Measurements from ENCODE around the gene KRTAP4-7. TPM values are rescaled to one million over a fixed set of nuclear protein-coding genes. Genes with fewer than 3 reads are reported as not detected.
"Not testable (repeated sequence)": the region's sequence is repeated elsewhere in the genome, so short reads cannot be mapped to it uniquely, and the experiment has no call there.

The KRTAP4-7 gene
- total RNA-seq, 4 donors from 2014 or later: not detected

- H3K27me3 ChIP-seq: peaks cover 14% of the 10 kb centered on the region
- no peak for TF ChIP-seq POLR2AphosphoS5 (IDR thresholded peaks at IDR 0.05)
- no peak for TF ChIP-seq POLR2A (IDR thresholded peaks at IDR 0.05)
- no peak for TF ChIP-seq CTCF (IDR thresholded peaks at IDR 0.05)
- no peak for TF ChIP-seq EP300 (IDR thresholded peaks at IDR 0.05)
- no peaks in the 10 kb centered on the region for H3K4me1 ChIP-seq
- H3K4me3 ChIP-seq: no peak overlapping the region
- WGBS, 2 donors (ENCODE audit: low coverage in 1 of 2): 76% methylated on average over 1 of the region's 1 CpG; no CpG with 5 or more reads in 1 of the 2 donors
- no peaks in the 10 kb centered on the region for H3K36me3 ChIP-seq
- H3K27ac ChIP-seq: no peak overlapping the region
- H3K9me3 ChIP-seq: no peaks in the 10 kb centered on the region
- ATAC-seq: no peak
These were observed 19.6 kb upstream of the KRTAP4-7 start for GRCh38 chr17:41064301-41064700.

- ATAC-seq, H3K36me3 ChIP-seq, H3K4me1 ChIP-seq, H3K9me3 ChIP-seq, H3K4me3 ChIP-seq, H3K27ac ChIP-seq, H3K27me3 ChIP-seq: not testable (repeated sequence)
- WGBS, 2 donors (ENCODE audit: low coverage in 1 of 2): 61 to 78% methylated on average over 4 of the region's 16 CpGs
These were observed 18.8 kb upstream of the KRTAP4-7 start for GRCh38 chr17:41065016-41065689.

- H3K4me1 ChIP-seq: no peaks in the 10 kb centered on the region
- H3K9me3 ChIP-seq: no peaks in the 10 kb centered on the region
- ATAC-seq: no peak
- TF ChIP-seq EP300 (IDR thresholded peaks at IDR 0.05) (no peak), POLR2AphosphoS5 (IDR thresholded peaks at IDR 0.05) (no peak), POLR2A (IDR thresholded peaks at IDR 0.05) (no peak), CTCF (IDR thresholded peaks at IDR 0.05) (no peak)
- WGBS, 2 donors (ENCODE audit: low coverage in 1 of 2): 86% methylated on average over 4 to 5 of the region's 6 CpGs
- peaks cover 4% of the 10 kb centered on the region for H3K27me3 ChIP-seq
- H3K4me3 ChIP-seq: no peak within 1 kb of the TSS
- H3K36me3 ChIP-seq: no peaks in the 10 kb centered on the region
- no peak within 1 kb of the TSS for H3K27ac ChIP-seq
These were observed 17.9 kb upstream of the KRTAP4-7 start, which contains the start of gene KRTAP2-4 for GRCh38 chr17:41065829-41066624. Gene KRTAP2-4, minus strand, starts transcription at chr17:41065879. Its CDS starts 34 bp downstream, at chr17:41065845.

GRCh38 chr17:41067281-41067680 lies 16.7 kb upstream of the KRTAP4-7 start:
- Histone ChIP-seq H3K27me3 (peaks cover 4% of the 10 kb centered on the region), H3K9me3 (no peaks in the 10 kb centered on the region), H3K27ac (no peak overlapping the region), H3K36me3 (no peaks in the 10 kb centered on the region), H3K4me1 (no peaks in the 10 kb centered on the region), H3K4me3 (no peak overlapping the region)
- TF ChIP-seq POLR2AphosphoS5 (IDR thresholded peaks at IDR 0.05): no peak
- TF ChIP-seq CTCF (IDR thresholded peaks at IDR 0.05): no peak
- TF ChIP-seq EP300 (IDR thresholded peaks at IDR 0.05): no peak
- TF ChIP-seq POLR2A (IDR thresholded peaks at IDR 0.05): no peak
- ATAC-seq: no peak

GRCh38 chr17:41069031-41069430 lies 14.9 kb upstream of the KRTAP4-7 start:
- WGBS, 2 donors (ENCODE audit: low coverage in 1 of 2): 83 to 87% methylated on average over 3 of the region's 3 CpGs
- H3K4me3 ChIP-seq: no peak overlapping the region
- H3K4me1 ChIP-seq: no peaks in the 10 kb centered on the region

More at GRCh38 chr17:41069031-41069430, 14.9 kb upstream of the KRTAP4-7 start:
- H3K27me3 ChIP-seq: peaks cover 3% of the 10 kb centered on the region
- no peak for TF ChIP-seq EP300 (IDR thresholded peaks at IDR 0.05)
- no peak for TF ChIP-seq POLR2AphosphoS5 (IDR thresholded peaks at IDR 0.05)
- TF ChIP-seq CTCF (IDR thresholded peaks at IDR 0.05): no peak
- TF ChIP-seq POLR2A (IDR thresholded peaks at IDR 0.05): no peak
- H3K9me3 ChIP-seq: no peaks in the 10 kb centered on the region
- no peak for ATAC-seq
- no peak overlapping the region for H3K27ac ChIP-seq
- H3K36me3 ChIP-seq: no peaks in the 10 kb centered on the region
